IPS DF 19.7 (cell line): ENCODE data around the gene CASTOR1.

Experiments
- DNase-seq: peaks from one replicate; pipeline ENCODE4 v3.0.0-alpha.2; 2013; ENCODE audit warnings: low read depth, low spot score

CASTOR1 gene

GRCh38 chr22:30318799-30319419 is 29.6 kb upstream of the CASTOR1 start:
- no peak for DNase-seq

- DNase-seq = no peak
Observed at GRCh38 chr22:30317778-30318177, 28.5 kb upstream of the CASTOR1 start.

DNA sequence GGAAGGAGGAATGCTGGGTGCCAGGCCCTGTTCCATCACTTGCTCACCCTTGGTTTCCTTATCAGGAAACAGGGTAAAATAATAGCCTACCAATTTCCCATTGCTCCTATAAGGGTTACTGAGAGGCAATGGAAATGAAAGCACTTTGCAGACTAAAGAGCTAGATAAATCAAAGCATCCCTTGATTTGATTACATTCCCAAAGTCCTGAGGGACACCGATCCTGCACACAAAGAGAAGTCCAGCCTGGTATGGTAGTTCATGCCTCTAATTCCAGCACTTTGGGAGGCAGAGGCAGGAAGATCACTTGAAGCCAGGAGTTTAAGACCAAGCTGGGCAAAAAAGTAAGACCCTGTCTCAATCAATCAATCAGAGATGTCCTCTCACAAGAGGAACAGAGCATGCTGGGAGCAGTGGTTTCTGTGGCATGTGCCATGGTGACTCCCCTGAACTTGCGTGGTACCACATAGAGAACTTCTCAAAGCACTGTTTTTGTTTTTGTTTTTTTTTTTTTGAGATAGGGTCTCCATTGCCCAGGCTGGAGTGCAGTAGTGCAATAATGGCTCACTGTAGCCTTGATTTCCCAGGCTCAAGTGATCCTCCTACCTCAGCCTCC is 26.8 kb upstream of the CASTOR1 start:
- no peak for DNase-seq

- no peak for DNase-seq
Observed at GRCh38 chr22:30314915-30315314, 25.6 kb upstream of the CASTOR1 start.

- no peak for DNase-seq
Observed at GRCh38 chr22:30313527-30314363, 24.4 kb upstream of the CASTOR1 start.

DNA sequence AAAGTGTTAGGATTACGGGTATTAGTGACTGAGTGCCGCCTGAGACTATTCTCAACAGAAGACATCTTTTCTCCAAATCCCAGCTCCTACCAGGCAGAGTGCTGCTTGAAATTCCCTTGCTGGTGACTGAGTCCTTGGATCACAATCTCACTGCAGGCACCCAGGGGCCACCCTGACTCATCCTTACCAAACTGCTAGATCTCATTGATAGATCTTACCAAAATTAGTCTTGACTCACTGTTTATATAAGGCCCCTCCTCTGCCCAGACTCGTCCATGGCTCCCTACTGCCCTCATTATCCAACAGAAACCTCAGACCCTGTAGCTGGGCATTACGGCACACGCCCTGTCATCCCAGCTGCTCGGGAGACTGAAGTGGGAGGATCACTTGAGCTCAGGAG is 22.7 kb upstream of the CASTOR1 start:
- DNase-seq = no peak

- DNase-seq = no peak
Observed at GRCh38 chr22:30310881-30311771, 21.8 kb upstream of the CASTOR1 start.

DNA sequence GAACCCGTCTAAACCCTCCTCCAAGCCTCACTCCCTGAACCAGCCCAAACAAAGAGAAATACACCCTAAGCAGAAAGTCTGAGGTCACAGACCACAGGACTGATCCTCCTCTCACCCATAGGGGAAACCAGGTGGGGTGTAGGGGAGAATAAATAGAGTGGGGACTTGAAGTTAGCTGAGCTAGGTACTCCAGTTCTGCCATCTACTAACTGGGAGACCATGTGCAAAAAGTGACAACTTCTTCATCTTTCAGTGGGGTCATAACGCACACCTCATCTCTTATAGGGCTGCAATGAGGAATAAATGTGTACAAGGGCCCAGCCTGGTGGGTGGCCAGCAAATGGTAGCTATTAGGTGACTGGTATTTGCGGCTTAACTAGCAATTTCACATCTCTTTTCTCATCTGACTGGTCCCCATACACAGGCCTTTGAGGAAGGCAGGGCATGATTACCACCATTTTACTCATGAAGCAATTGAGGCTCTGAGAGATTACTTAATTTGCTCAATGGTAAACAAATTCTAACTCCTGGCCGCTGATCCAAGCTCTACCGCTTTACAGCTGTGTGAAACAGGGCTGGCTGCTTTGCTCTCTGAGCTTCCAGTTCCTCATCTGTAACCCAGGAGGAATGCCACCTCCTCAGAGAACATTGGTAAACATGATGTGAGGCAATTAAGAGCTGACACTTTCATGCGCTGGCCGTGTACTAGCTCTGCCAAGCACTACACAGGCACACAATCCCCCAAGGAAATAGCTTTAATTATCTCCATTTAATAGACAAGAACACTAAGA is 20.8 kb upstream of the CASTOR1 start:
- DNase-seq = no peak

GRCh38 chr22:30308518-30309230 is 19.4 kb upstream of the CASTOR1 start:
- no peak for DNase-seq

GRCh38 chr22:30308093-30308492 is 18.8 kb upstream of the CASTOR1 start:
- no peak for DNase-seq

- no peak for DNase-seq
Observed at GRCh38 chr22:30307041-30307574, 17.8 kb upstream of the CASTOR1 start.

DNA sequence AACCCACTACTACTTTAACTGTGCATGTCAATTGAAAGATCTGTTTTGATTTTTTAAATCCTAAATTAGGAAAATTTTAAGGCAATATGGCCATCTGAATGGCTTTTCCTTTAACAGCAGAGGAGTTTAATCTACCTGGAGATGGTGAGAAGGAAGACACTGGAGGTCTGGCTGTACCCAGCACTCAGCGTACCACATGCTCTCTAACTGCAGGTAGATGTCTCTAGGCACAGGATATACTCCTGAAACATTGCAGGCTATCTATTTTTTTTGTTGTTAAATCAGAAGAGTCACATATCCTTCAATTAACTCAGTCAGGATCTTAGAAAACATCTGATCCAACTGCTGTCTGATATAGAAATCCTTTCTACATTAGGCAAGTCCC is 17.3 kb upstream of the CASTOR1 start:
- DNase-seq = no peak

- no peak for DNase-seq
Observed at GRCh38 chr22:30305906-30306626, 16.8 kb upstream of the CASTOR1 start.

- DNase-seq = no peak
Observed at GRCh38 chr22:30305519-30305905, 16.2 kb upstream of the CASTOR1 start.

GRCh38 chr22:30304495-30305244 is 15.4 kb upstream of the CASTOR1 start:
- no peak for DNase-seq

- no peak for DNase-seq
Observed at GRCh38 chr22:30302810-30303138, 13.5 kb upstream of the CASTOR1 start.

DNA sequence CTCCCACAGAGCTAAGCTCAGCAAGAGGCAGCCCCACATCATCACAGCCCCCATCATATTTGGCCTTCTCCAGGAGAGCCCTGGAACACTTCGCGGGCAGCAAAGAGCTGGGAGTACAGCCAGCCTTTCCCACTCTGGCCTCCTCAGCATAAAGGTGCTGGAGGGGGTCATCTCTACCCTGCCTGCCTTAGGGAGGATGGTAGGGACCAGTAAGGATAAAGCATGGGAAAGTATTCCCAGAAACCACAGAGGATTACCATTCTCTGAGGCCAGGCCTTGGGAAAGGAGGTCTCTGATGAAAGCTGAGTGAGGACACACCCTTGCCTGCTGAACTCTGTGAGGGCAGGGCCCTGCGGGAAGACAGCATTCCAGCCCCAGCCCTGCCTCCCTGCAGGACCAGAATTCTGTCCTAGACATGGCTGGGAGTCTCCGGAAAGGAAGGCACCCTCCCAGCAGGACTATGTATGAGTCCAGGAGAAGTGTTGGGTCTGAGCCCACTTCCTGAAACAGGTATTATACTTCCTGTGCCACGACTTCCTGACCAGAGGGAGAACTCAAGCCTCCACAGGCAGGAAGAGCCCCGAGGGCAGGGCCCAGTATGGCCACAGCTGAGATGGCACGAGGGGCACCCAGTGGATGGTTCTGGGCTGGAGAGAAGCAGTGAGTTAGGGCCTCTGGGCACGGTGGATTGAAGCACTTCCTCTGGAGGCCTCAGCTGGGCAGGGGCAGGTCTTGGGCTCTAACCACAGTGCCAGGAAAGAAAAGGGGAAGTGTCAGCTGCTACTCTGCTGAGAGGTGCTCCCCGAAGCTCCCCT is 12.9 kb upstream of the CASTOR1 start:
- no peak for DNase-seq

- DNase-seq = no peak
Observed at GRCh38 chr22:30299322-30299721, 10.0 kb upstream of the CASTOR1 start.
